HG02884 (cell line): ENCODE results near the gene KCNJ2.

Experiments
- ATAC-seq: cut with Tn5 transposase; IDR thresholded peaks from one replicate; pipeline ENCODE4 v1.9.1; 2021; ENCODE audit warnings: mild to moderate bottlenecking, moderate library complexity; ENCODE audit not compliant: unreplicated experiment

Gene KCNJ2

GRCh38 chr17:70168977-70169708 is at the start of gene KCNJ2:
TSS of gene KCNJ2 (plus strand) at chr17:70169532. CDS start at chr17:70175040, 5,508 bp downstream.
- peak; percentile 95 for ATAC-seq

- ATAC-seq, result no peak
Observed at GRCh38 chr17:70119545-70119944, 49.8 kb upstream of the KCNJ2 start.

DNA sequence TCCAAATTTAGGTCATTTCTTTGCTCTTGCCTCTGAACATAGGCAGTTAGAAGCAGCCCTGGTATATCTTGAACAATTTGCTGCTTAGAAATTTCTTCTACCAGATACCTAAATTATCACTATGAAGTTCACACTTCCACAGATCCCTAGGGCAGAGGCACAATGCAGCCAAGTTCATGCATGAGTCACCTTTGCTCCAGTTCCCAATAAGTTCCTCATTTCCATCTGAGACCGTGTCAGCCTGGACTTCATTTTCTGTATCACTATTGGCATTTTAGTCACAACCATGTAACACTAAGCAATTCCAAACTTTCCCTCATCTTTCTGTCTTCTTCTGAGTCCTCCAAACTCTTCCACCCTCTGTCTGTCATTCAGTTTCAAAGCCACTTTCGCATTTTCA is 49.3 kb upstream of the KCNJ2 start:
- no peak for ATAC-seq

GRCh38 chr17:70120425-70120824 is 48.9 kb upstream of the KCNJ2 start:
- no peak for ATAC-seq

- no peak for ATAC-seq
Observed at GRCh38 chr17:70121126-70121525, 48.2 kb upstream of the KCNJ2 start.

DNA sequence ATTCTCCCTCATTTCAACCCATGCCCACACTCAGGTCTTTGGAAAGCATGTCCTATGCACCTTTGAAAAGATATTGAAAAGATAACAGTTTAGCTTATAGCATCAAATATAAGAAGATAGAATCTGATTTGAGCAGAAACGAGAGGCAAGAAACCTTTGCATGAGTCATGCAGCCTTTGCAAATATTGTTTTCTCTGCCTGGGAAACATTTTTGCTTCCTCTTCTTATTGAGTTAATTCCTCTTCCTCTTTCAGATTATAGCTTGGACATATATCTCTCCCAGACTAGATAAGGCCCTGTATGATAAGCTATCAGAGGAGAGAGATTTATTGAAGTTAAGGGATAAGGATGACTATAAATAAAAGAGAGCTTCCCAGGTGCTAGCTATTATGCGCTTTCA is 46.1 kb upstream of the KCNJ2 start:
- ATAC-seq, result no peak

- ATAC-seq, result no peak
Observed at GRCh38 chr17:70124723-70125122, 44.6 kb upstream of the KCNJ2 start.

DNA sequence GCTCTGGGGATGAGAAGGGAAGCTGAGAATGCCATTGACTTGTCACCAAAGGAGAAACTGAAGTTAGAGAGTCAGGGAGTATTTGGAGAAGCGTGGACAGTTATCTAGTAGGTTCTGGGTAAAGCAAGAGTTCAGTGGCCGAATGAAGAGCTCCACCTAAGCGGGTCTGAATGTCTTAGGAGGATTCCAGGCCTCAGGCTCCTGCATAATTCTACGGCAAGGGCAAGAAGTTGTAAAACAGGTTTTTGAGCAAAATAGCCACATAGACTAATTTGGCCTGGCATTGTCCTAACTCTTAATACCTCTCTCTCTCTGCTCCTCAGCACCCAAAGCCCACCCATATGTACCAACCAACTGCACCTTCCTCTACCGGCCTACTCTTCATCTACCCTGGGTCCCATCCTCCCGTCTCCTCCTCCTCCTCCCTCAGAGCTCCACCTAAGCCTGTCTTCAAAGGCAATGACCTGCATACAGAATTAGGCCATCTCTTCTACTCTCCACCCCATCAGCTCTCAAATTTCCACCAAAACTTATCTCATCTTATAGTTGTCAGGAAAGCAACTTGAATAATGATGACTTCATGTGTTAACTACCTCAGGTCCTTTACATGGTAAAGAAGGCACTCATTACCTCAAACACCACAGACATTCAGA is 42.0 kb upstream of the KCNJ2 start:
- ATAC-seq, result no peak

DNA sequence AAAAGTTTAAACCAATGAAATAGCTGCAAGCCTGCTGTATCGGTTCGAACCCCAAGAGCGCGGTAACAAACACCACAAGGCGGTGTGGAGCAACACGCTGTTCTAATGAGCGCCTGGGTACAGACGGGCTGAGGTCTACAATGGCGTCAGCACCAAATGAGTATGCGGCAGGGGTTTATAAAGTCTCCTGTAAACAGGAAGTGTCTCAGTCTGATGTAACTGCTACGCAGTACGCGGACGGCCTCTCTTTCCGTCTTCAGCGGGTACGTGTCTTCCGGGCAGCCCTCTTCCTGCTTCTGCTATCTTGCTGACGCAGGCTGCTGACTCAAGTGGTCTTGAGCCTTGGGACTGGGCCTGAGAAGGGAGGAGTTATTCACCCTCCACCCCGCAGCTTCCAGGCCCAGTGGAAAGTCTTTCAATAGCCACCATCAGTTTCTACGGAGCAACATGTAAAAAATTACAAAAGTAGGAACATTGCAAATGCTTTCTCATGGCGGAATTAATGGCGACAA is 40.5 kb upstream of the KCNJ2 start:
- ATAC-seq, result no peak

DNA sequence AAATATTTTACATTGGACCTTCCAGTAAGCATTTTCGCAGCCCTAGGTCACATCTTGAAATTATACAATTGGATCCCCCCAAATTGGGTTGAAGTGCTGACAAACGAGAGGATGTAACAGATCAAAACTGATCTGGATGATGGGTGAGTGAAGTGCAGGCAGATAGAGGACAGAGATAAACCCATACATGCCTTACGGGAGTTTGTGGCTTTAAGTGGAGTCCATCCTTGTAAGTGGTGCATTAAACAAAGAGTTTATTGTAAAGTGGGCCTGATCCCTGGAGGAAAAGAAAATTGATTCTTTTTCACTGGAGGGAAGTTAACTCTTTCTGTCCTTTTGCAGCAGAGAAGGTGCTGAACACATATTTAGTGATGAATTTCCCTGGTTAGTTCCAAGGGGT is 39.0 kb upstream of the KCNJ2 start:
- ATAC-seq, result no peak

- ATAC-seq, result no peak
Observed at GRCh38 chr17:70132505-70132904, 36.8 kb upstream of the KCNJ2 start.

GRCh38 chr17:70134042-70134441 is 35.3 kb upstream of the KCNJ2 start:
- ATAC-seq, result no peak

GRCh38 chr17:70134777-70135176 is 34.6 kb upstream of the KCNJ2 start:
- no peak for ATAC-seq

- ATAC-seq, result no peak
Observed at GRCh38 chr17:70136131-70136530, 33.2 kb upstream of the KCNJ2 start.

DNA sequence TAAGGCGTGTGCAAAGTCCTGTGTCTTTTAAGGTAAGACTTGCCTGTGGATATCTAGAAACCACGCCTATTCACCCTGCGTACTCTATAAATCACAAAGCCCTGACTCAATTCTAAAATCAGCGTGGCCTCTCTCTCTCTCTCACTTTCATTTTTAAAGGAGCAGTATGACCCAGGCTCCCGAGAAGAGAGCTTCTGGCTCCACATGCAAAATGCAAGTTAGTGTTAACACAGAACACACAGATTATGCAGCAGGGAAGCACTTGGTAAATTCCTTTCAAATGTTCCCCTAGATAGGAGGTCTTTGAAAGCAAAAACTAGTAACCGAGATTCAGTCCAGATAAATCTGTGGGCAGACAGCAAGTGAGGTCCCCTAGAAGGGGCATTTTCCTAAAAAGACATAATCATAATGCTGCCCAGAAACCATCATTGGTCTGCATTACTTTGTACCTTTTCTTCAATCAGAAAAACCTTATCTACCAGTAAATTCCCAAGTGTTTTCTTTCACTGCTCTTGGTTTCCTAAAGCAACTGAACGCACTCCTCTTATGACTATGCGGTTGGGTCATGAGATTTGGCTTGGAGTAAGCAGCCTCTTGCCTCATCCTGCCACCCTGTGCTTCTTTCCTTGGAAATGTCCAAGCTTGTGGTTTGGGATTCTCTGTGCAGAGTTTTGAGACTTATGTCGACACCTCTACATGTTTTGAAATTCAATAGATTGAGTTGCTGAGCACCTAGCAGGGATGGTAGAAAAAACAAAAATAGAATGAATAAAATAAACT is 31.7 kb upstream of the KCNJ2 start:
- ATAC-seq, result peak; percentile 96

DNA sequence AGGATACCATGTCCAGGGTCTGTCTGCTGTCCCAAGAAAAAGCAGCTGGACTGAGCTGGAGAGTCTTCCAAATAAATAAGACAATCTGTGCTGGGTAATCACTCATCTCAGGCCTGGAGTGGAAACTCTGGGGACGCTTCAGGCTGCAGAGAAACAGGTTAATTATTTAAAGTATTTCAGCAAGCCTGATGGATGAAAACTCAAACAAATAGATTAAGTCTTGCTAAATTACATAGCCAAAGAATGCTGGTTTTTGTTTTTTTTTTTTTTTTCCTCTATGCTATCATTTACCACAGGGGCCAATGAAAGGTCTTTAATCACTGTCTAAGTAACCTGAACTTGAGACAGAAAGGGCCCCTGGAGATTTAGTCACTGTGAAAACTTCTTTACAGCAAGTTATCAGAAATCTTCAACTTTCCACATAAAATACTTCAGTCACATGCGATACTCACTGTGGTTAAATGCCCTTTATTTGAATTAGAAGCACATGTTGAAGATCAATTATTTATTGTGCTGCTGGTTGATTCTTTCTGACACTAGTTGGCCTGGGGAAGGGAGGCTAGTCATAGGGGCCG is 31.0 kb upstream of the KCNJ2 start:
- no peak for ATAC-seq

DNA sequence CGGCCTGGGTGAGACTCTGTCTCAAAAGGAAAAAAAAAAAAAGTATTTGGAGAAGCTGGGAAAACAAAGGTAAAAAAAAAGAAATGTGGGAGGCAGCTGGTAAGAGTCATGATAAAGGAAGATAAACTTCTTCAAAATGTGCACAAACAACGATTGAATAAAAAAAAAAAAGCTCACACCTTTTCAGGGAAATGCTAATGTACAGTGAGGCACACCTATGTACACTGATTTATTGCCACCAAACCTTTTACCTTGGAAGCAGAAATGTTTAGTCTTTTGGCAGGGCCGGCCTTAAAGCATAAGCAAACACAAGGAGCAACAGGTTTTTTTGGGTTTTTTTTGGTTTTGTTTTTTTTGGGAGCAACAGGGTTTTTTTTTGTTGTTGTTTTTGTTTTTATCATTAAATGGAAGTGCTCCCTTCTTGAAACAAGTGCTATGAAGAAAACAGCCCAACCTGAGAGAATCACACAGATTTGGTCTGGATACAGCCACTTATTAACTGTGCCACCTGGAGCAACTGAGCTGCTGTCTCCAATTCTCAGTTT is 29.8 kb upstream of the KCNJ2 start:
- no peak for ATAC-seq

DNA sequence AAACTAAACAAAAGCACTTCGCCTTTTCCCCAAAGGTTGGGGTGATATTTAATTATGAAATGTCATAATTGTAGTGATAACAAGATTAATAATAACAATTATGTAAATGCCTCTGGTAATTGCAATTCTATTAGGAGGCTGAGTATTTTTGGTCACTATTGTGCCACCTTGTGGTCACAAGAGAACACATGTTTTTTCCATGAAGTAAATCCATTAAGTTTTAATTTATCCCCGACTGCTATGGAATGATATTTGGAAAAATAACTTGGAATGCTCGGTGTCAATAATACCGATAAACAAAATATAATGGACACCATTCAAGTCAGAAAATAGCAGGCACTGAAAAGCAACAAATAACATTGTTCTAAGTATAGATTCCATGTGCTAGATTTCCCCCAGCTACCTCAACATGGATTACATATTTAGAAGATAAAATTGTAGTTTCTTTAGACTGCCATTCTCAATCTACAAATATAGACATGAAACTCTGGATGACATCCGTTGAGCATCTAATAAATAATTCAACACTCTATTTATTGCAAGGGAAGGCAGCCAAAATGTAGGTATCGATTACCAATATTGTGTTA is 25.0 kb upstream of the KCNJ2 start:
- ATAC-seq, result no peak

- no peak for ATAC-seq
Observed at GRCh38 chr17:70153210-70153609, 16.1 kb upstream of the KCNJ2 start.

GRCh38 chr17:70157151-70157550 is 12.2 kb upstream of the KCNJ2 start:
- ATAC-seq, result no peak

GRCh38 chr17:70158180-70158579 is 11.2 kb upstream of the KCNJ2 start:
- ATAC-seq, result no peak
